MCF 10A (cell line): ENCODE data around the gene B3GALT2. TPM values are rescaled to one million over a fixed set of nuclear protein-coding genes. Genes with fewer than 3 reads are reported as not detected.

Experiments
- BruUV-seq: library from RNA; stranded (reverse); fragments of 400-500 nt; replicated peaks from 2 replicates; lab custom pipeline; 2021; lab: Mats Ljungman, UMichigan
- CTCF ChIA-PET: fragments of 300-600 bp; sonication (Branson Sonifier 250); formaldehyde crosslinking; extraction: SDS; loops from one replicate; lab custom pipeline; 2021; ENCODE audit warnings: antibody characterized with exemption, inconsistent platforms; lab: Yijun Ruan, JAX
- POLR2A ChIA-PET: fragments of 300-600, 350-650 bp; sonication (Branson Sonifier 250); formaldehyde crosslinking; extraction: SDS; loops from one replicate; lab custom pipeline; 2020; ENCODE audit warnings: antibody characterized with exemption, inconsistent platforms; lab: Yijun Ruan, JAX
- DNase-seq: peaks from one replicate; pipeline ENCODE4 v3.0.0-alpha.2; 2018; ENCODE audit not compliant: unreplicated experiment
- H3K27ac Mint-ChIP-seq: one replicate; pipeline ENCODE4 v1.8.0; 2022; ENCODE audit warnings: mild to moderate bottlenecking, low read depth, mixed read lengths; ENCODE audit not compliant: unreplicated experiment
- H3K27me3 Mint-ChIP-seq: one replicate; pipeline ENCODE4 v1.8.0; 2022; ENCODE audit warnings: mixed read lengths; ENCODE audit not compliant: insufficient read depth, unreplicated experiment
- H3K36me3 Mint-ChIP-seq: one replicate; pipeline ENCODE4 v1.8.0; 2022; ENCODE audit warnings: mild to moderate bottlenecking, moderate library complexity, mixed read lengths; ENCODE audit not compliant: insufficient read depth, unreplicated experiment
- H3K4me1 Mint-ChIP-seq: one replicate; pipeline ENCODE4 v1.8.0; 2022; ENCODE audit warnings: mixed read lengths; ENCODE audit not compliant: insufficient read depth, unreplicated experiment
- H3K4me3 Mint-ChIP-seq: one replicate; pipeline ENCODE4 v1.8.0; 2022; ENCODE audit warnings: mild to moderate bottlenecking, moderate library complexity, mixed read lengths; ENCODE audit not compliant: unreplicated experiment
- H3K9me3 Mint-ChIP-seq: one replicate; pipeline ENCODE4 v1.8.0; 2022; ENCODE audit warnings: mixed read lengths; ENCODE audit not compliant: unreplicated experiment
- CTCF ChIP-seq: fragments of 200-600 bp; IDR thresholded peaks from one replicate; pipeline ENCODE4 v1.8.0; 2022; ENCODE audit warnings: antibody characterized with exemption, mild to moderate bottlenecking; ENCODE audit not compliant: unreplicated experiment
- intact Hi-C: fragments of 100-400 bp; cut with micrococcal nuclease; formaldehyde crosslinking; loops from 2 replicates; pipeline ENCODE4 v1.14.1; 2022
- total RNA-seq: library from RNA; stranded (reverse); gene quantifications from 2 replicates; pipeline ENCODE4 v1.2.3, GENCODE V29; 2022

Gene B3GALT2
- total RNA-seq, 1 experiment from 2014 or later: not detected

GRCh38 chr1:193184776-193185175 is 1.6 kb downstream of the B3GALT2 start:
- TF ChIP-seq CTCF: no peak
- ChIA-PET POLR2A (no interaction called here), CTCF (interaction anchor here (0.9 to 2.2 kb wide), 7 partner anchors 16 to 1110 kb away, joined by 3 to 10 read pairs (median 4); partner anchors contain the start of gene CDC73)
- no peak overlapping the region for H3K4me3 Mint-ChIP-seq
- no TSS peak for BruUV-seq
- no peak overlapping the region for H3K27ac Mint-ChIP-seq
- peaks cover 29% of the 10 kb centered on the region for H3K4me1 Mint-ChIP-seq
- H3K9me3 Mint-ChIP-seq: no peaks in the 10 kb centered on the region
- H3K27me3 Mint-ChIP-seq: no peaks in the 10 kb centered on the region
- no peaks in the 10 kb centered on the region for H3K36me3 Mint-ChIP-seq
- intact Hi-C loops: no loop called here
- DNase-seq: no peak

- POLR2A ChIA-PET: no interaction called here
These were observed 3.3 kb downstream of the B3GALT2 start for GRCh38 chr1:193183019-193183627.

GRCh38 chr1:193181985-193182384 is 4.4 kb downstream of the B3GALT2 start:
- ChIA-PET POLR2A (interaction anchor here (3.6 kb wide), 1 partner anchor 9 kb away, joined by 9 read pairs; no protein-coding TSS in a partner anchor), CTCF (interaction anchor here (0.6 to 2.8 kb wide), 8 partner anchors 8 to 1114 kb away, joined by 3 to 13 read pairs (median 3); no protein-coding TSS in a partner anchor)
- no peak overlapping the region for H3K4me3 Mint-ChIP-seq
- TF ChIP-seq CTCF: no peak
- H3K4me1 Mint-ChIP-seq: peaks cover 21% of the 10 kb centered on the region
- peaks cover 7% of the 10 kb centered on the region for H3K36me3 Mint-ChIP-seq
- intact Hi-C loops: no loop called here
- no peaks in the 10 kb centered on the region for H3K9me3 Mint-ChIP-seq
- DNase-seq: peak; percentile 30
- no peaks in the 10 kb centered on the region for H3K27me3 Mint-ChIP-seq
- no peak overlapping the region for H3K27ac Mint-ChIP-seq
- no TSS peak for BruUV-seq

More at GRCh38 chr1:193183019-193183627, 3.3 kb downstream of the B3GALT2 start:
- Mint-ChIP-seq H3K36me3 (no peaks in the 10 kb centered on the region), H3K27me3 (no peaks in the 10 kb centered on the region), H3K27ac (no peak overlapping the region), H3K9me3 (no peaks in the 10 kb centered on the region), H3K4me3 (no peak overlapping the region), H3K4me1 (peaks cover 26% of the 10 kb centered on the region)
- intact Hi-C loops: loop anchor here (1.0 kb wide), 3 partner anchors 155 to 1112 kb away; no protein-coding TSS in a partner anchor
- no TSS peak for BruUV-seq
- CTCF ChIA-PET: interaction anchor here (0.6 to 1.5 kb wide), 10 partner anchors 20 to 628 kb away, joined by 3 to 10 read pairs (median 3); no protein-coding TSS in a partner anchor
- peak; percentile 83 for TF ChIP-seq CTCF
- DNase-seq: peak; percentile 77

GRCh38 chr1:193181536-193181935 is 4.9 kb downstream of the B3GALT2 start:
- no TSS peak for BruUV-seq
- no peak overlapping the region for H3K4me3 Mint-ChIP-seq
- H3K27me3 Mint-ChIP-seq: no peaks in the 10 kb centered on the region
- no peak for DNase-seq
- CTCF ChIA-PET: interaction anchor here (0.6 to 2.8 kb wide), 9 partner anchors 9 to 1114 kb away, joined by 3 to 13 read pairs (median 4); no protein-coding TSS in a partner anchor
- peaks cover 7% of the 10 kb centered on the region for H3K36me3 Mint-ChIP-seq
- no peak overlapping the region for H3K27ac Mint-ChIP-seq
- H3K4me1 Mint-ChIP-seq: peaks cover 17% of the 10 kb centered on the region
- intact Hi-C loops: no loop called here
- no peaks in the 10 kb centered on the region for H3K9me3 Mint-ChIP-seq
- POLR2A ChIA-PET: interaction anchor here (3.6 kb wide), 1 partner anchor 10 kb away, joined by 9 read pairs; no protein-coding TSS in a partner anchor
- TF ChIP-seq CTCF: no peak
